Neural cell (in vitro differentiated cells): Measurements from ENCODE around the gene SUPT3H. TPM values are rescaled to one million over a fixed set of nuclear protein-coding genes. Genes with fewer than 3 reads are reported as not detected.

Source experiments
- H2AFZ ChIP-seq: fragments of 200-600, 300-800 bp; sonication (generic), shearing (Covaris generic); 2 replicates; pipeline ENCODE4 v1.6.0; 2014; ENCODE audit warnings: low read depth, mild to moderate bottlenecking, antibody characterized with exemption, low read length, moderate library complexity
- H3F3A ChIP-seq: fragments of 200-600 bp; shearing (Covaris generic); 2 replicates; pipeline ENCODE4 v1.6.1; 2016; ENCODE audit warnings: mild to moderate bottlenecking, moderate library complexity, mixed read lengths, antibody characterized with exemption, low read length; ENCODE audit not compliant: insufficient read depth, poor library complexity, severe bottlenecking
- H3K27ac ChIP-seq: fragments of 200-600, 300-800 bp; sonication (generic), shearing (Covaris generic); 2 replicates; pipeline ENCODE4 v1.5.1; 2014; ENCODE audit warnings: mild to moderate bottlenecking, low read length, moderate library complexity
- H3K27me3 ChIP-seq: fragments of 300-800, 200-600 bp; sonication (generic), shearing (Covaris generic); 2 replicates; pipeline ENCODE4 v1.6.0; 2014; ENCODE audit warnings: mild to moderate bottlenecking, low read depth, low read length, moderate library complexity; ENCODE audit not compliant: insufficient read depth
- H3K36me3 ChIP-seq: fragments of 300-800, 200-600 bp; sonication (generic), shearing (Covaris generic); 2 replicates; pipeline ENCODE4 v1.5.1; 2014; ENCODE audit warnings: mild to moderate bottlenecking, antibody characterized with exemption, low read length, moderate library complexity; ENCODE audit not compliant: insufficient read depth
- H3K4me2 ChIP-seq: fragments of 300-800, 200-600 bp; sonication (generic), shearing (Covaris generic); 2 replicates; pipeline ENCODE4 v1.6.0; 2014; ENCODE audit warnings: mild to moderate bottlenecking, low read length
- H3K4me3 ChIP-seq: fragments of 300-800, 200-600 bp; sonication (generic), shearing (Covaris generic); 2 replicates; pipeline ENCODE4 v1.5.1; 2014; ENCODE audit warnings: mild to moderate bottlenecking, low read length, moderate library complexity
- H3K79me2 ChIP-seq: fragments of 200-600 bp; shearing (Covaris generic); replicated peaks from 2 replicates; pipeline ENCODE4 v1.6.0; 2014; ENCODE audit warnings: mild to moderate bottlenecking, low read length, moderate library complexity; ENCODE audit not compliant: insufficient read depth
- H3K9ac ChIP-seq: fragments of 300-800, 200-600 bp; sonication (generic), shearing (Covaris generic); 2 replicates; pipeline ENCODE4 v1.6.1; 2016; ENCODE audit warnings: mild to moderate bottlenecking, low read length, mixed read lengths
- H3K9me2 ChIP-seq: fragments of 200-600 bp; shearing (Covaris generic); 2 replicates; pipeline ENCODE4 v1.6.1; 2016; ENCODE audit warnings: mild to moderate bottlenecking, low read length, mixed read lengths; ENCODE audit not compliant: insufficient read depth
- H3K9me3 ChIP-seq: fragments of 200-600, 300-800 bp; sonication (generic), shearing (Covaris generic); 2 replicates; pipeline ENCODE4 v1.6.1; 2016; ENCODE audit warnings: mild to moderate bottlenecking, mixed run types, low read length, moderate library complexity, mixed read lengths
- H4K20me1 ChIP-seq: fragments of 200-600 bp; shearing (Covaris generic); 2 replicates; pipeline ENCODE4 v1.6.1; 2016; ENCODE audit warnings: mild to moderate bottlenecking, mixed run types; ENCODE audit not compliant: insufficient read depth
- CTCF ChIP-seq: fragments of 450-650 bp; IDR thresholded peaks from 2 replicates; pipeline ENCODE4 v1.5.1; 2014; ENCODE audit warnings: antibody characterized with exemption, mild to moderate bottlenecking, moderate library complexity; ENCODE audit not compliant: poor library complexity, severe bottlenecking
- EP300 ChIP-seq: fragments of 450-650 bp; conservative IDR thresholded peaks from 2 replicates; pipeline ENCODE4 v1.6.1; 2014; ENCODE audit warnings: antibody characterized with exemption, mild to moderate bottlenecking, moderate library complexity; ENCODE audit not compliant: poor library complexity, severe bottlenecking
- EZH2 ChIP-seq: fragments of 200-600, 300-800 bp; shearing (Covaris generic), sonication (generic); IDR thresholded peaks from 2 replicates; pipeline ENCODE4 v1.6.1; 2014; ENCODE audit warnings: antibody characterized with exemption, low read length, borderline replicate concordance, mild to moderate bottlenecking; ENCODE audit not compliant: insufficient read depth, poor library complexity, severe bottlenecking
- POLR2AphosphoS5 ChIP-seq: IDR thresholded peaks from 2 replicates; pipeline ENCODE4 v1.6.1; 2012
- RAD21 ChIP-seq: fragments of 450-650 bp; conservative IDR thresholded peaks from 2 replicates; pipeline ENCODE4 v1.6.1; 2014; ENCODE audit warnings: antibody characterized with exemption, mild to moderate bottlenecking, moderate library complexity
- SMC3 ChIP-seq: fragments of 450-650 bp; conservative IDR thresholded peaks from 2 replicates; pipeline ENCODE4 v1.6.1; 2014; ENCODE audit warnings: antibody characterized with exemption, mild to moderate bottlenecking, moderate library complexity; ENCODE audit not compliant: poor library complexity
- TAF1 ChIP-seq: IDR thresholded peaks from 2 replicates; pipeline ENCODE4 v1.6.1; 2012; ENCODE audit warnings: low read depth
- polyA plus RNA-seq: library from polyadenylated mRNA; depleted of rRNA; stranded (reverse); fragments of >200 nt; gene quantifications from 2 replicates; pipeline ENCODE4 v1.2.3, GENCODE V29; 2014
- small RNA-seq, 3 experiments: library from RNA; depleted of rRNA; stranded (forward); fragments of <200 nt; gene quantifications; one replicate each; pipeline ENCODE3, GENCODE V24; 2012
- TF ChIP-seq, protein P1 (sequence below): IDR thresholded peaks from 2 replicates; pipeline ENCODE4 v1.6.1; 2012; ENCODE audit warnings: borderline replicate concordance

SUPT3H gene
- polyA plus RNA-seq, 1 donor from 2014 or later = 6.8 TPM

DNA sequence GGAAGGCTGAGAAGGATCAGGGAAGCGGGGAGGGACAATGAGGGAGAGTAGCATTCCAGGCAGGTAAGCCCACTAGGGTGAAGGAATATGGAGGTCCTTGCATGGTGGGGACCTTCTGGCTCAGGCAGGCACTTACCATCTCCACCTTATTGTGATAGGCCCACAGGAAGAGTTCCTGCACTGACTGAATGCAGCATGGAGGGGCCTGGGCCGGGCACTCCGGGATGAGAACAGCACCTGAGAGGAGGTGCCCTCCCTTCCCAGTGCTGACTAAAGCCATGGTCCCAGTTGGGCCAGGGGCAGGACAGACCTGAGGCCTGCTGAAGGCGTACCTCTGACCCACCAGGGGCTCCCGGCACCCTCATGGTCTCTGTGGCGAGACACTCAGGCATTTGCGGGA is 597.6 kb downstream of the SUPT3H start:
- H3K9me3 ChIP-seq = no peaks in the 10 kb centered on the region
- no peaks in the 10 kb centered on the region for H3K79me2 ChIP-seq
- no peak overlapping the region for H3K4me3 ChIP-seq
- no peak overlapping the region for H3K4me2 ChIP-seq
- H3K9ac ChIP-seq = no peak overlapping the region
- no peaks in the 10 kb centered on the region for H3F3A ChIP-seq
- H3K9me2 ChIP-seq = no peaks in the 10 kb centered on the region
- H3K27ac ChIP-seq = no peak overlapping the region
- no peaks in the 10 kb centered on the region for H4K20me1 ChIP-seq
- TF ChIP-seq POLR2AphosphoS5 (no peak), TAF1 (no peak), SMC3 (no peak), EP300 (no peak), RAD21 (no peak), CTCF (no peak)
- no peaks in the 10 kb centered on the region for H3K36me3 ChIP-seq
- no peak overlapping the region for H2AFZ ChIP-seq
- H3K27me3 ChIP-seq = no peaks in the 10 kb centered on the region

DNA sequence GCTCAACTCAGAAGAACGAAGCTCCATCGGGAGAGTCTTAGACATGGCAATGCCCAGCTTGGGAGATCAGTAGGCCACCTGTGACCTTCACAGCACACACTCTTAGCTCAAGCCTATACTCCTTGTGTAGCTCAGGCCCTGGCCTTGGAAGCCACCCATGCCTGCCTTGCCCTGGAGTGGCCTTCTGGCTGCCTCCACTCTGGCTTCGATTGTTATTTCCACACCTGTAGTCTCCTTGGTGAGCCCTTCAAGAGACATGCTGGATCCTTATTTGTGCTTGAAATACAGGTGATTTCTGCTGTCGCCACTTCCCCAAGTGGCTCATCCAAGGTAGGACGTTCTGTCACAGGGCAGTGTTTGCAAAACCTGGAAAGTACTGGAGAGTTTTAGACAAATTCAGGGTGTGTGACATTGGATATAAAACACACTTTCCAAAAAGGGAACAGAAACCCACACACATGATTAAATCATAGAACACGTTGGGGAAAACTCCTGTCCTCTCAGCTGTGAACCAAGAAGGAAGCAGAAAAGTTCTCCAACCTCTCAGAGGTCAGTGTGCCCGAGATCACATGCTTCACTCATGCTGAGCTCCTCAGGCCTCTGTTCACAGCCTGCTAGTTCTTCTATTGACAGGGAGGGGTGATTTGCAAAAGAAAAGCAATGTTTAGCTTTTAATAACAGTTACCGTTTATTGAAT is 598.5 kb downstream of the SUPT3H start:
- Histone ChIP-seq H3K9me2 (no peaks in the 10 kb centered on the region), H3K9me3 (no peaks in the 10 kb centered on the region), H2AFZ (no peak overlapping the region), H3K9ac (no peak overlapping the region), H3K27me3 (no peaks in the 10 kb centered on the region), H3K4me3 (no peak overlapping the region), H3K79me2 (no peaks in the 10 kb centered on the region), H3K4me2 (no peak overlapping the region), H3K27ac (no peak overlapping the region), H4K20me1 (no peaks in the 10 kb centered on the region), H3K36me3 (no peaks in the 10 kb centered on the region), H3F3A (no peaks in the 10 kb centered on the region)
- TF ChIP-seq RAD21 (no peak), SMC3 (no peak), CTCF (no peak), EZH2 (no peak)
- TF ChIP-seq, protein P1, sequence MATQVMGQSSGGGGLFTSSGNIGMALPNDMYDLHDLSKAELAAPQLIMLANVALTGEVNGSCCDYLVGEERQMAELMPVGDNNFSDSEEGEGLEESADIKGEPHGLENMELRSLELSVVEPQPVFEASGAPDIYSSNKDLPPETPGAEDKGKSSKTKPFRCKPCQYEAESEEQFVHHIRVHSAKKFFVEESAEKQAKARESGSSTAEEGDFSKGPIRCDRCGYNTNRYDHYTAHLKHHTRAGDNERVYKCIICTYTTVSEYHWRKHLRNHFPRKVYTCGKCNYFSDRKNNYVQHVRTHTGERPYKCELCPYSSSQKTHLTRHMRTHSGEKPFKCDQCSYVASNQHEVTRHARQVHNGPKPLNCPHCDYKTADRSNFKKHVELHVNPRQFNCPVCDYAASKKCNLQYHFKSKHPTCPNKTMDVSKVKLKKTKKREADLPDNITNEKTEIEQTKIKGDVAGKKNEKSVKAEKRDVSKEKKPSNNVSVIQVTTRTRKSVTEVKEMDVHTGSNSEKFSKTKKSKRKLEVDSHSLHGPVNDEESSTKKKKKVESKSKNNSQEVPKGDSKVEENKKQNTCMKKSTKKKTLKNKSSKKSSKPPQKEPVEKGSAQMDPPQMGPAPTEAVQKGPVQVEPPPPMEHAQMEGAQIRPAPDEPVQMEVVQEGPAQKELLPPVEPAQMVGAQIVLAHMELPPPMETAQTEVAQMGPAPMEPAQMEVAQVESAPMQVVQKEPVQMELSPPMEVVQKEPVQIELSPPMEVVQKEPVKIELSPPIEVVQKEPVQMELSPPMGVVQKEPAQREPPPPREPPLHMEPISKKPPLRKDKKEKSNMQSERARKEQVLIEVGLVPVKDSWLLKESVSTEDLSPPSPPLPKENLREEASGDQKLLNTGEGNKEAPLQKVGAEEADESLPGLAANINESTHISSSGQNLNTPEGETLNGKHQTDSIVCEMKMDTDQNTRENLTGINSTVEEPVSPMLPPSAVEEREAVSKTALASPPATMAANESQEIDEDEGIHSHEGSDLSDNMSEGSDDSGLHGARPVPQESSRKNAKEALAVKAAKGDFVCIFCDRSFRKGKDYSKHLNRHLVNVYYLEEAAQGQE = no peak

Small RNA genes within 50 kb of the gene (small RNA-seq; reads per million reads assigned to genes)
- 0 to 0.62 (median 0.10) reads per million in 3 experiments for gene MIR586

Other genes starting within 250 kb of the SUPT3H start
- 0.46 TPM in 1 of 2 replicates, not detected in the other for gene RUNX2, start 49.6 kb downstream of the SUPT3H start, polyA plus RNA-seq